ENCODE data around the gene ZBTB7C. TPM values are rescaled to one million over a fixed set of nuclear protein-coding genes. Genes with fewer than 3 reads are reported as not detected.

Gene ZBTB7C
- total RNA-seq, 2 experiments from 2014 or later = not detected

DNA sequence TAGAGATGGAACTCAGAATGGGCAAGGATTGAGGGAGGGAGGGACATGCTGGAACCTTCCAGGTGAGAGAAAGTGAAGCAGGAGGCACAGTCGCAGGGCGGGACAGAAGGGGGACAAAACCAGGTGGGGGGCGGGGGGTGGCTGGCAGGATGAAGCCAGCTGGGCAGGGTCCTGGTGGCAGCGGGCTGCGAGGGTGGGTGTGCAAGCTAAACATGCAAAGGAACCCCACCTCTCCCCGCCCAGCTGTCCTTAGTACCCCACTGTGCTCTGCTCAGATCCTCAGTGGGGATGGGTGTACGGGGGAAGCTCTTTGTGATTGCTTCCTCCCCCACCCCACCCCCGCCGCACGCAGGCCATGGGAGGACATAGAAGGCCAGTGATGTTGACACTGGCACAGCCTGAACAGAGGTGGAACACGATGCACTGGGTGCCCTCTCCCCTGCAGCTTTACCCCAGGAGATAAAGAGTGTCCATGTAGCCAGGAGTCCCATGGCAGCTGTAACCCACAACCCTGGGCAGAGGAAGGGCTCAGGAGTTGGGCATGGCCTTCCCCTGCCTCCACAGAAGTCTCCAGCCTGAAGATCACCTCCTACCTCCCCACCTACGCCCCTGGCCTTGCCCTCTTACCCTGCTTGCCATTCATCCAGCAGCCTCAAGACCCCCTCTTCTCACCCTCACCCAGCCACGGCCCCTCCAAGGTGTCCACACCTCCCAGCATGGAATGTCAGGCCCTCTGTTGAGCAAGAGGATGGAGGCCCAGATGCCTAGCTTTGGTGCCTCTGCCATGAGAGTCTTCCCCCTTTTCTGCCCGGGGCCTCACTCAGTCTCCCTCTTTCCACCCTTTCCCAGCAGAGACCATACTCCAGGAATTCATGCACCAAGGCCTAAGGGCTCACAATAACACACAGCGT lies 206.6 kb downstream of the ZBTB7C start:
- ChIA-PET CTCF (ENCODE audit: unreplicated experiment) (no interaction called here), POLR2A (no interaction called here)
- H3K9me2 ChIP-seq (ENCODE audit: insufficient read depth, low read length) = no peaks in the 10 kb centered on the region
- H3K27ac ChIP-seq (ENCODE audit: low read depth, low read length, poor library complexity, severe bottlenecking) = no peak overlapping the region
- intact Hi-C loops (cut with micrococcal nuclease; ENCODE audit: unreplicated experiment) = no loop called here
- no peak for DNase-seq (ENCODE audit: low spot score)
- H2AFZ ChIP-seq (ENCODE audit: low read length) = no peak overlapping the region
- H3K4me2 ChIP-seq (ENCODE audit: low read length) = no peak overlapping the region
- no peaks in the 10 kb centered on the region for H3K4me1 ChIP-seq (ENCODE audit: insufficient read depth, low read length, poor library complexity, severe bottlenecking)
- no peak for TF ChIP-seq EZH2phosphoT487 (IDR thresholded peaks at IDR 0.05; ENCODE audit: borderline replicate concordance, low read depth, low read length)
- TF ChIP-seq, protein P1, sequence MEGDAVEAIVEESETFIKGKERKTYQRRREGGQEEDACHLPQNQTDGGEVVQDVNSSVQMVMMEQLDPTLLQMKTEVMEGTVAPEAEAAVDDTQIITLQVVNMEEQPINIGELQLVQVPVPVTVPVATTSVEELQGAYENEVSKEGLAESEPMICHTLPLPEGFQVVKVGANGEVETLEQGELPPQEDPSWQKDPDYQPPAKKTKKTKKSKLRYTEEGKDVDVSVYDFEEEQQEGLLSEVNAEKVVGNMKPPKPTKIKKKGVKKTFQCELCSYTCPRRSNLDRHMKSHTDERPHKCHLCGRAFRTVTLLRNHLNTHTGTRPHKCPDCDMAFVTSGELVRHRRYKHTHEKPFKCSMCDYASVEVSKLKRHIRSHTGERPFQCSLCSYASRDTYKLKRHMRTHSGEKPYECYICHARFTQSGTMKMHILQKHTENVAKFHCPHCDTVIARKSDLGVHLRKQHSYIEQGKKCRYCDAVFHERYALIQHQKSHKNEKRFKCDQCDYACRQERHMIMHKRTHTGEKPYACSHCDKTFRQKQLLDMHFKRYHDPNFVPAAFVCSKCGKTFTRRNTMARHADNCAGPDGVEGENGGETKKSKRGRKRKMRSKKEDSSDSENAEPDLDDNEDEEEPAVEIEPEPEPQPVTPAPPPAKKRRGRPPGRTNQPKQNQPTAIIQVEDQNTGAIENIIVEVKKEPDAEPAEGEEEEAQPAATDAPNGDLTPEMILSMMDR (conservative IDR thresholded peaks at IDR 0.05; ENCODE audit: low read length) = no peak
- no peaks in the 10 kb centered on the region for H3K9me3 ChIP-seq (ENCODE audit: low read length)
- no TSS peak for BruUV-seq (replicated peaks)
- H3K79me2 ChIP-seq (ENCODE audit: insufficient read depth, low read depth, low read length) = no peaks in the 10 kb centered on the region
- H4K20me1 ChIP-seq (ENCODE audit: insufficient read depth, low read length) = no peaks in the 10 kb centered on the region
- no peaks in the 10 kb centered on the region for H3K36me3 ChIP-seq (ENCODE audit: insufficient read depth, low read length)
- no peak overlapping the region for H3K4me3 ChIP-seq (ENCODE audit: low read depth, low read length, poor library complexity, severe bottlenecking)

DNA sequence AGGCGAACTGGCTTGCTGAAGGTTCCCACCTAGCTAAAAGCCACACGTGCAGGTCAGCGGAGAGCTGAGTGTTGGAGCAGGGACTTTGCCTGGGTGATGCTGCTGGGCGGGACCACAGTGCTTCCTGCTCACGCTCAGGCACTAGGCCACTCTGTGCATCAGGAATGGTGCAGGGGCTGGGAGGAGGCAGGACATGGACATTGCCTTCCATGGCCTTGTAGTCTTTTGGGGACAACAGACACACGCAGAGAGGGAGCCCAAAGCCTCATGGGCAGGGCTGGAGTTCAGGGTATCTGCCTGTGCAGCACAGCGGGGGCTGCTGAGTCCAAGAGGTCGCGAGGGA lies 207.2 kb downstream of the ZBTB7C start:
- no peaks in the 10 kb centered on the region for H3K9me2 ChIP-seq (ENCODE audit: insufficient read depth, low read length)
- ChIA-PET POLR2A (interaction anchor here (0.8 kb wide), 1 partner anchor 27 kb away, joined by 3 read pairs; no protein-coding TSS in a partner anchor), CTCF (ENCODE audit: unreplicated experiment) (no interaction called here)
- no peaks in the 10 kb centered on the region for H3K79me2 ChIP-seq (ENCODE audit: insufficient read depth, low read depth, low read length)
- H2AFZ ChIP-seq (ENCODE audit: low read length) = no peak overlapping the region
- H3K4me3 ChIP-seq (ENCODE audit: low read depth, low read length, poor library complexity, severe bottlenecking) = no peak overlapping the region
- H4K20me1 ChIP-seq (ENCODE audit: insufficient read depth, low read length) = no peaks in the 10 kb centered on the region
- DNase-seq (ENCODE audit: low spot score) = no peak
- H3K36me3 ChIP-seq (ENCODE audit: insufficient read depth, low read length) = no peaks in the 10 kb centered on the region
- BruUV-seq (replicated peaks) = no TSS peak
- H3K9me3 ChIP-seq (ENCODE audit: low read length) = no peaks in the 10 kb centered on the region
- intact Hi-C loops (cut with micrococcal nuclease; ENCODE audit: unreplicated experiment) = no loop called here
- H3K4me1 ChIP-seq (ENCODE audit: insufficient read depth, low read length, poor library complexity, severe bottlenecking) = no peaks in the 10 kb centered on the region
- H3K27ac ChIP-seq (ENCODE audit: low read depth, low read length, poor library complexity, severe bottlenecking) = no peak overlapping the region
- TF ChIP-seq, protein P1 (conservative IDR thresholded peaks at IDR 0.05; ENCODE audit: low read length) = no peak
- no peak for TF ChIP-seq EZH2phosphoT487 (IDR thresholded peaks at IDR 0.05; ENCODE audit: borderline replicate concordance, low read depth, low read length)
- H3K4me2 ChIP-seq (ENCODE audit: low read length) = no peak overlapping the region

DNA sequence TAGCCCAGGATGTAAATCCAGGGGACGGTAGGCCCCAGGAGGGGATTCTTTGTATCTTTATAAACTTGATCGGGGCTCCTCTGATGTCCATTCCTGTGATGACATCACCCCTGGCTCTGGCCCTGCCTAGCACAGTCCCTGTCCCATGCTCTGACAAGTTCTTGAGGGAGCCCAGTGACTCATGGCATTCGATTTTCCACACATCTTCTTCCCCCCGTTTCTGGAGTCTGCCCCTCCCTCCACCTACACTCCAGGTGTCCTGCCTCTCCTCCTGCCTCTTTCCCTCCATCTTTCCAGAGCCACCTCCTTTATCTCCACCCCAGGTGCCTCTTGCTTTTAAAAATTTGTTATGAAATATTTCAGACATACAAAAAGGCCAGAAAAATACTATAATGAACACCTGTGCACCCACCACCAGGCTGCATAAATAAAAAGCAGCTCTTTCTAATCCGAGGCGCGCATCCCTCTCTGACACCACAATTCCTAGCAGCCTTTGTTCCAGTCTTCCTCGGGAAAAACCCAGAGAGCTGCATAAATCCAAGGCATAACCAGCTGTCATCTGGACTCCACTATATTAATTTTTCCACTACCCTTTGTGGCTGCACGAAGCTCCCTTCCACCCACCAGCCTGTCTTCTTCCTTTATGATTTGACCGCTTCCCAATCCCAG lies 207.7 kb downstream of the ZBTB7C start:
- POLR2A ChIA-PET = interaction anchor here (0.8 kb wide), 1 partner anchor 28 kb away, joined by 3 read pairs; no protein-coding TSS in a partner anchor
- no peaks in the 10 kb centered on the region for H3K36me3 ChIP-seq (ENCODE audit: insufficient read depth, low read length)
- no peak for DNase-seq (ENCODE audit: low spot score)
- H4K20me1 ChIP-seq (ENCODE audit: insufficient read depth, low read length) = no peaks in the 10 kb centered on the region
- H2AFZ ChIP-seq (ENCODE audit: low read length) = no peak overlapping the region
- intact Hi-C loops (cut with micrococcal nuclease; ENCODE audit: unreplicated experiment) = no loop called here
- BruUV-seq (replicated peaks) = no TSS peak
- H3K9me2 ChIP-seq (ENCODE audit: insufficient read depth, low read length) = no peaks in the 10 kb centered on the region
- no peak overlapping the region for H3K4me2 ChIP-seq (ENCODE audit: low read length)
- no peaks in the 10 kb centered on the region for H3K4me1 ChIP-seq (ENCODE audit: insufficient read depth, low read length, poor library complexity, severe bottlenecking)
- TF ChIP-seq, protein P1 (conservative IDR thresholded peaks at IDR 0.05; ENCODE audit: low read length) = no peak
- TF ChIP-seq EZH2phosphoT487 (IDR thresholded peaks at IDR 0.05; ENCODE audit: borderline replicate concordance, low read depth, low read length) = no peak
- no peak overlapping the region for H3K4me3 ChIP-seq (ENCODE audit: low read depth, low read length, poor library complexity, severe bottlenecking)
- CTCF ChIA-PET (ENCODE audit: unreplicated experiment) = no interaction called here
- no peaks in the 10 kb centered on the region for H3K9me3 ChIP-seq (ENCODE audit: low read length)
- no peaks in the 10 kb centered on the region for H3K79me2 ChIP-seq (ENCODE audit: insufficient read depth, low read depth, low read length)
- H3K27ac ChIP-seq (ENCODE audit: low read depth, low read length, poor library complexity, severe bottlenecking) = no peak overlapping the region

Measured in OCI-LY7 (cell line).